ENCODE data around the gene C18orf54. TPM values are rescaled to one million over a fixed set of nuclear protein-coding genes. Genes with fewer than 3 reads are reported as not detected.

C18orf54 gene
- total RNA-seq, 1 donor from 2014 or later: 1.7 TPM

- no peaks in the 10 kb centered on the region for H3K4me1 ChIP-seq
- H3K9me3 ChIP-seq: no peaks in the 10 kb centered on the region
- H3K4me3 ChIP-seq: no peak overlapping the region
- intact Hi-C loops (cut with DNase I): no loop called here
- TF ChIP-seq POLR2AphosphoS5 (IDR thresholded peaks at IDR 0.05; ENCODE audit: insufficient read depth in 1 of 2, low read depth in 1 of 2) (no peak), POLR2A (IDR thresholded peaks at IDR 0.05) (no peak), CTCF (IDR thresholded peaks at IDR 0.05) (no peak)
- H3K36me3 ChIP-seq: no peaks in the 10 kb centered on the region
- no peaks in the 10 kb centered on the region for H3K27me3 ChIP-seq
- no peak for DNase-seq (ENCODE audit: extremely low spot score in 2 of 2)
- H3K27ac ChIP-seq: no peak overlapping the region
Measured at GRCh38 chr18:54416436-54416835, 58.7 kb downstream of the C18orf54 start.

GRCh38 chr18:54423831-54424230 is 66.1 kb downstream of the C18orf54 start:
- Histone ChIP-seq H3K9me3 (no peaks in the 10 kb centered on the region), H3K27me3 (no peaks in the 10 kb centered on the region), H3K4me1 (no peaks in the 10 kb centered on the region), H3K27ac (no peak overlapping the region), H3K36me3 (no peaks in the 10 kb centered on the region), H3K4me3 (no peak overlapping the region)
- DNase-seq (ENCODE audit: extremely low spot score in 2 of 2): no peak
- TF ChIP-seq POLR2AphosphoS5 (IDR thresholded peaks at IDR 0.05; ENCODE audit: insufficient read depth in 1 of 2, low read depth in 1 of 2) (no peak), CTCF (IDR thresholded peaks at IDR 0.05) (no peak), POLR2A (IDR thresholded peaks at IDR 0.05) (no peak)
- intact Hi-C loops (cut with DNase I): no loop called here

- Histone ChIP-seq H3K4me3 (no peak overlapping the region), H3K27me3 (no peaks in the 10 kb centered on the region), H3K9me3 (no peaks in the 10 kb centered on the region), H3K4me1 (no peaks in the 10 kb centered on the region), H3K36me3 (no peaks in the 10 kb centered on the region), H3K27ac (no peak overlapping the region)
- TF ChIP-seq POLR2A (IDR thresholded peaks at IDR 0.05) (no peak), CTCF (IDR thresholded peaks at IDR 0.05) (no peak), POLR2AphosphoS5 (IDR thresholded peaks at IDR 0.05; ENCODE audit: insufficient read depth in 1 of 2, low read depth in 1 of 2) (no peak)
- DNase-seq (ENCODE audit: extremely low spot score in 2 of 2): no peak
- intact Hi-C loops (cut with DNase I): no loop called here
Measured at GRCh38 chr18:54426085-54426665, 68.5 kb downstream of the C18orf54 start.

Small RNAs within 50 kb of the gene (small RNA-seq; reads per million reads assigned to genes)
- 0.34 reads per million for gene SNRPGP2

Other genes with a start within 250 kb of the C18orf54 start
- gene MBD2, start 133.2 kb upstream of the C18orf54 start, total RNA-seq: 43.0 TPM
- 20.9 TPM for gene POLI, start 88.4 kb upstream of the C18orf54 start, total RNA-seq
- not detected for gene STARD6, start within 50 bp of the C18orf54 start, total RNA-seq
- gene DYNAP, start 233.3 kb downstream of the C18orf54 start, total RNA-seq: not detected